Neural cell (in vitro differentiated cells): ENCODE data around the gene SH3BP4. TPM values are rescaled to one million over a fixed set of nuclear protein-coding genes. Genes with fewer than 3 reads are reported as not detected.

ENCODE experiments used
- H2AFZ ChIP-seq: fragments of 200-600, 300-800 bp; sonication (generic), shearing (Covaris generic); 2 replicates; pipeline ENCODE4 v1.6.0; 2014; ENCODE audit warnings: low read depth, mild to moderate bottlenecking, antibody characterized with exemption, low read length, moderate library complexity
- H3F3A ChIP-seq: fragments of 200-600 bp; shearing (Covaris generic); 2 replicates; pipeline ENCODE4 v1.6.1; 2016; ENCODE audit warnings: mild to moderate bottlenecking, moderate library complexity, mixed read lengths, antibody characterized with exemption, low read length; ENCODE audit not compliant: insufficient read depth, poor library complexity, severe bottlenecking
- H3K27ac ChIP-seq: fragments of 200-600, 300-800 bp; sonication (generic), shearing (Covaris generic); 2 replicates; pipeline ENCODE4 v1.5.1; 2014; ENCODE audit warnings: mild to moderate bottlenecking, low read length, moderate library complexity
- H3K27me3 ChIP-seq: fragments of 300-800, 200-600 bp; sonication (generic), shearing (Covaris generic); 2 replicates; pipeline ENCODE4 v1.6.0; 2014; ENCODE audit warnings: mild to moderate bottlenecking, low read depth, low read length, moderate library complexity; ENCODE audit not compliant: insufficient read depth
- H3K36me3 ChIP-seq: fragments of 300-800, 200-600 bp; sonication (generic), shearing (Covaris generic); 2 replicates; pipeline ENCODE4 v1.5.1; 2014; ENCODE audit warnings: mild to moderate bottlenecking, antibody characterized with exemption, low read length, moderate library complexity; ENCODE audit not compliant: insufficient read depth
- H3K4me2 ChIP-seq: fragments of 300-800, 200-600 bp; sonication (generic), shearing (Covaris generic); 2 replicates; pipeline ENCODE4 v1.6.0; 2014; ENCODE audit warnings: mild to moderate bottlenecking, low read length
- H3K4me3 ChIP-seq: fragments of 300-800, 200-600 bp; sonication (generic), shearing (Covaris generic); 2 replicates; pipeline ENCODE4 v1.5.1; 2014; ENCODE audit warnings: mild to moderate bottlenecking, low read length, moderate library complexity
- H3K79me2 ChIP-seq: fragments of 200-600 bp; shearing (Covaris generic); replicated peaks from 2 replicates; pipeline ENCODE4 v1.6.0; 2014; ENCODE audit warnings: mild to moderate bottlenecking, low read length, moderate library complexity; ENCODE audit not compliant: insufficient read depth
- H3K9ac ChIP-seq: fragments of 300-800, 200-600 bp; sonication (generic), shearing (Covaris generic); 2 replicates; pipeline ENCODE4 v1.6.1; 2016; ENCODE audit warnings: mild to moderate bottlenecking, low read length, mixed read lengths
- H3K9me2 ChIP-seq: fragments of 200-600 bp; shearing (Covaris generic); 2 replicates; pipeline ENCODE4 v1.6.1; 2016; ENCODE audit warnings: mild to moderate bottlenecking, low read length, mixed read lengths; ENCODE audit not compliant: insufficient read depth
- H3K9me3 ChIP-seq: fragments of 200-600, 300-800 bp; sonication (generic), shearing (Covaris generic); 2 replicates; pipeline ENCODE4 v1.6.1; 2016; ENCODE audit warnings: mild to moderate bottlenecking, mixed run types, low read length, moderate library complexity, mixed read lengths
- H4K20me1 ChIP-seq: fragments of 200-600 bp; shearing (Covaris generic); 2 replicates; pipeline ENCODE4 v1.6.1; 2016; ENCODE audit warnings: mild to moderate bottlenecking, mixed run types; ENCODE audit not compliant: insufficient read depth
- CTCF ChIP-seq: fragments of 450-650 bp; IDR thresholded peaks from 2 replicates; pipeline ENCODE4 v1.5.1; 2014; ENCODE audit warnings: antibody characterized with exemption, mild to moderate bottlenecking, moderate library complexity; ENCODE audit not compliant: poor library complexity, severe bottlenecking
- EP300 ChIP-seq: fragments of 450-650 bp; conservative IDR thresholded peaks from 2 replicates; pipeline ENCODE4 v1.6.1; 2014; ENCODE audit warnings: antibody characterized with exemption, mild to moderate bottlenecking, moderate library complexity; ENCODE audit not compliant: poor library complexity, severe bottlenecking
- EZH2 ChIP-seq: fragments of 200-600, 300-800 bp; shearing (Covaris generic), sonication (generic); IDR thresholded peaks from 2 replicates; pipeline ENCODE4 v1.6.1; 2014; ENCODE audit warnings: antibody characterized with exemption, low read length, borderline replicate concordance, mild to moderate bottlenecking; ENCODE audit not compliant: insufficient read depth, poor library complexity, severe bottlenecking
- MXI1 ChIP-seq: fragments of 450-650 bp; conservative IDR thresholded peaks from 2 replicates; pipeline ENCODE4 v1.6.1; 2014; ENCODE audit warnings: antibody characterized with exemption, mild to moderate bottlenecking; ENCODE audit not compliant: poor library complexity, severe bottlenecking
- POLR2AphosphoS5 ChIP-seq: IDR thresholded peaks from 2 replicates; pipeline ENCODE4 v1.6.1; 2012
- RAD21 ChIP-seq: fragments of 450-650 bp; conservative IDR thresholded peaks from 2 replicates; pipeline ENCODE4 v1.6.1; 2014; ENCODE audit warnings: antibody characterized with exemption, mild to moderate bottlenecking, moderate library complexity
- REST ChIP-seq: IDR thresholded peaks from 2 replicates; pipeline ENCODE4 v1.6.1; 2012; ENCODE audit warnings: borderline replicate concordance
- SMC3 ChIP-seq: fragments of 450-650 bp; conservative IDR thresholded peaks from 2 replicates; pipeline ENCODE4 v1.6.1; 2014; ENCODE audit warnings: antibody characterized with exemption, mild to moderate bottlenecking, moderate library complexity; ENCODE audit not compliant: poor library complexity
- TAF1 ChIP-seq: IDR thresholded peaks from 2 replicates; pipeline ENCODE4 v1.6.1; 2012; ENCODE audit warnings: low read depth
- polyA plus RNA-seq: library from polyadenylated mRNA; depleted of rRNA; stranded (reverse); fragments of >200 nt; gene quantifications from 2 replicates; pipeline ENCODE4 v1.2.3, GENCODE V29; 2014

Gene SH3BP4
- polyA plus RNA-seq, 1 donor from 2014 or later = 3.3 TPM

- no peaks in the 10 kb centered on the region for H4K20me1 ChIP-seq
Observed at GRCh38 chr2:234960175-234961088, 8.6 kb downstream of the SH3BP4 start.

GRCh38 chr2:234961784-234962183 lies 10.0 kb downstream of the SH3BP4 start:
- no peaks in the 10 kb centered on the region for H3K9me3 ChIP-seq
- no peak overlapping the region for H3K4me2 ChIP-seq
- no peaks in the 10 kb centered on the region for H3K27me3 ChIP-seq
- no peak overlapping the region for H3K27ac ChIP-seq
- no peaks in the 10 kb centered on the region for H3K36me3 ChIP-seq
- TF ChIP-seq TAF1 (no peak), EZH2 (no peak), MXI1 (no peak), RAD21 (no peak), REST (no peak), SMC3 (no peak), POLR2AphosphoS5 (no peak), EP300 (no peak), CTCF (no peak)
- no peak overlapping the region for H3K4me3 ChIP-seq
- no peaks in the 10 kb centered on the region for H3F3A ChIP-seq
- H4K20me1 ChIP-seq = no peaks in the 10 kb centered on the region
- peaks cover 79% of the 10 kb centered on the region for H3K79me2 ChIP-seq
- H2AFZ ChIP-seq = no peak overlapping the region
- no peaks in the 10 kb centered on the region for H3K9me2 ChIP-seq
- no peak overlapping the region for H3K9ac ChIP-seq

More at GRCh38 chr2:234960175-234961088, 8.6 kb downstream of the SH3BP4 start:
- Histone ChIP-seq H3K36me3 (no peaks in the 10 kb centered on the region), H3K27me3 (no peaks in the 10 kb centered on the region), H3K4me3 (no peak overlapping the region), H3K9ac (no peak overlapping the region), H3K9me2 (no peaks in the 10 kb centered on the region), H3K27ac (no peak overlapping the region), H3K4me2 (no peak overlapping the region), H3K79me2 (peaks cover 88% of the 10 kb centered on the region), H2AFZ (no peak overlapping the region), H3F3A (no peaks in the 10 kb centered on the region), H3K9me3 (no peaks in the 10 kb centered on the region)
- TF ChIP-seq CTCF (no peak), RAD21 (no peak), EZH2 (no peak), POLR2AphosphoS5 (no peak), EP300 (no peak), TAF1 (no peak)
